SJCRH30 (cell line): ENCODE measurements around the gene PPP1R9B. TPM values are rescaled to one million over a fixed set of nuclear protein-coding genes. Genes with fewer than 3 reads are reported as not detected.
A peak's percentile ranks its signal among the peaks of the same experiment; 100 is the strongest.

ENCODE experiments used
- DNase-seq, 2 experiments: peaks; one replicate each; pipeline ENCODE4 v3.0.0-alpha.2; 2015 to 2020
- H3K27ac ChIP-seq: fragments of 250-450 bp; sonication (Bioruptor Pico); 2 replicates; pipeline ENCODE4 v1.5.1; 2020; ENCODE audit warnings: mild to moderate bottlenecking, moderate library complexity
- H3K27me3 ChIP-seq: fragments of 250-450 bp; sonication (Bioruptor Pico); 2 replicates; pipeline ENCODE4 v1.5.1; 2020; ENCODE audit warnings: mild to moderate bottlenecking, moderate library complexity
- H3K36me3 ChIP-seq: fragments of 250-450 bp; sonication (Bioruptor Pico); 2 replicates; pipeline ENCODE4 v1.5.1; 2020; ENCODE audit warnings: mild to moderate bottlenecking, moderate library complexity
- H3K4me1 ChIP-seq: fragments of 250-450 bp; sonication (Bioruptor Pico); 2 replicates; pipeline ENCODE4 v1.5.1; 2020; ENCODE audit warnings: mild to moderate bottlenecking, moderate library complexity
- H3K4me3 ChIP-seq: fragments of 250-450 bp; sonication (Bioruptor Pico); 2 replicates; pipeline ENCODE4 v1.5.1; 2020; ENCODE audit warnings: mild to moderate bottlenecking, moderate library complexity
- H3K9me3 ChIP-seq: fragments of 250-450 bp; sonication (Bioruptor Pico); replicated peaks from 2 replicates; pipeline ENCODE4 v1.5.1; 2020; ENCODE audit warnings: mild to moderate bottlenecking, moderate library complexity
- total RNA-seq: library from RNA; depleted of rRNA; stranded (reverse); fragments of >200 nt; shearing (Covaris generic); gene quantifications from 2 replicates; pipeline ENCODE4 v1.2.3, GENCODE V29; 2014

Gene PPP1R9B
- total RNA-seq, 1 experiment from 2014 or later: 32.1 TPM

DNA sequence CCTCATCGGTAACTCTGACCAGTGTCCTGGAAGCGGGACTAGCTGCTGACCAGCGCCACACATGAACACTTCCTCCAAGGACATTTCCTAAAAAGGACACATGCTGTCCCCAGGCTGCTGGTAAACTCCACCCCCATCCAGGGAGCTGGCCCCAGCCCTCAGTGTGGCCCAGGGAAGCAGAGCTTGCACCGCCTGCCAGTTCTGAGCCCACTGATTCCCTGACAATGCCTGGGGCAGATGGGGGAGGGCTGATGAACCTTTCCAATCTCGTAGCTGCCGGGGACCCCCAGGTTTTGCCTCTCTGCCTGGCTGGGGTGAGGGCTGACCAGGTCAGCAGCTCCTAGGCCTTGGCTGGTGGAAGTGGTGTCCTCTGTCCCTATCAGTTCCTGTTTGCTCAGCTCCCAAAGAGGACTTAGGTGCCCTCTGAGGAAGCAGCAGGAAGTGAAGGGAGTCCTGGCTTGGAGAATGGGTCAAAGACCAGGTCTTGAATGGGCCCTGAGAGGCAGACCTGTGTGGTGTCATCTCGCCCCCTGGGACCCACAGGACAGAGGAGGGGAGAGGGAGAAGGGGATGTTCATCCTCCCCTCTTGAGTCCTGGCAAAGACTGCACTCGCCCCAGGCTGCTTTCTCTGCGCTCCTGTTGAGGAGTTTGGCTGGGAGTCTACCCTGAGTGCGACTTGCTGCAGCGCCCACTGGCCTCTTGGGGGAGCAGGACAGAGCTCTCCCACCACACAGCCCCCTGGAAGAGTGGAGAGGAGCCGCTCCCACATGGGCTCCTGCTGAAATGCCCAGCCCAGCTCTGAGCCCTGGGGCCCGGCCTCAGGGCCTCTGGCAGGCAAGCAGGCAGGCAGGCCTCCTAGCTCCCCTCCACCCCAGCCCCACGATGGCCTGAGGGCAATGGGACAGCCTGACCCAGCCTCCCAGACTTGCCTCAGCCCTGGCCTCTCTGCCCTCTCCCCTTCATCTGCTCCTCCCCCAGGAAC is 38.5 kb downstream of the PPP1R9B start:
- H3K9me3 ChIP-seq: no peaks in the 10 kb centered on the region
- H3K27me3 ChIP-seq: no peaks in the 10 kb centered on the region
- DNase-seq: no peak
- no peaks in the 10 kb centered on the region for H3K4me1 ChIP-seq
- H3K27ac ChIP-seq: no peak overlapping the region
- no peak overlapping the region for H3K4me3 ChIP-seq
- H3K36me3 ChIP-seq: no peaks in the 10 kb centered on the region

DNA sequence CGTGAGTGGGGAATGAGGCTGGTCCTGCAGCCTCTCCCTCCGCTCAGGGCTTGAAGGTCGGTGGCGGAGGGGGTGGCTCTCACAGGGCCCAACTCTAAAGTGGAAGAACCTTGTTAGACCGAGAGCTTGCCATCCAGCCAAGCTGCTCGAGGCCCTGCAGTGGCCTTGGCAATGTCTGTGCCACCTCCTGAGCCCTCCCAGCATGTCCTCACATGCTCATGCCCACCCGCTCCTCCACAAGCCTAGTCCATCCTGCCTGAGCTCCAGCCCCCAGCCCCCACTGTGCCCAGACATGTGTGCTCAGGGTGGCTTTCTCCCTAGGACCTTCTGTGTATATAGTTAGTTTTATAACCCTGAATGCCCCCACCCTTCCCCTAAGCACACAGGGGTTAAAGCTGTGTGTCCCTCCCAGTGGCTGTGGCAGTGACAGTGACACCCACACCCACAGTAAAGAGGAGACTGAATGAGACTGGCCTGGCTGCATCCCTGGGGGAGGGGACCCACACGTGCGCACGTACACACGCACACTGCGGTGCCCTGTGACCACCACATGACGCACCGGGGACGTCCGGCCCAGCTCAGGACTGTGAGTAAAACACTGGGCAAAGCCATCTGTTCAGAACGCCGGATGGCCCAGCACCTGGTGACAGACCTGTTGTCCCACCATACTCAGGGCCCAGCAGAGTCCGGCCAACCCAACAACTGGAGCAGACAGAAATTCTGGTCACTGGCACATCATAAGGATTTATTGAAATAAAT is 39.7 kb downstream of the PPP1R9B start:
- Histone ChIP-seq H3K36me3 (no peaks in the 10 kb centered on the region), H3K27me3 (no peaks in the 10 kb centered on the region), H3K27ac (no peak overlapping the region), H3K4me3 (no peak overlapping the region), H3K4me1 (no peaks in the 10 kb centered on the region), H3K9me3 (no peaks in the 10 kb centered on the region)
- no peak for DNase-seq

DNA sequence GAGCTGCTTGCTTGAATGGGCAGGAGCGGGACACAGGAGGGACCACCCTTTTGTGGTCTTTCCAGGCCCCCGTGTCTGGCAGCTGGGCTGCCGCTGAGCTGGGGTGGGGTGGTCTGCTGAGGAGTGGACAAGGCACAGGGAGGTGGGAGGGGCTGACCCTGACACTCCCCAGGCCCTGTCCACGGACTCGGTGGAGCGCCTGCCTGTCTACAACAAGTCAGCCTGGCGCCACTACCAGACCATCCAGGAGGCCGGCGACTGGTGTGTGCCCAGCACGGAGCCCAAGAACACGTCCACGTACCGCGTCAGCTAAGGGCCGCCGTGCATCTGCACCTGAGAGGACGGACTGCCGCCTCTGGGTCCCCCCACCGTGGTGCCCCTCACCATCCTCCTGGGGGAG is 40.7 kb downstream of the PPP1R9B start:
- DNase-seq: no peak
- H3K4me3 ChIP-seq: no peak overlapping the region
- no peaks in the 10 kb centered on the region for H3K4me1 ChIP-seq
- H3K27ac ChIP-seq: no peak overlapping the region
- no peaks in the 10 kb centered on the region for H3K9me3 ChIP-seq
- no peaks in the 10 kb centered on the region for H3K27me3 ChIP-seq
- no peaks in the 10 kb centered on the region for H3K36me3 ChIP-seq

DNA sequence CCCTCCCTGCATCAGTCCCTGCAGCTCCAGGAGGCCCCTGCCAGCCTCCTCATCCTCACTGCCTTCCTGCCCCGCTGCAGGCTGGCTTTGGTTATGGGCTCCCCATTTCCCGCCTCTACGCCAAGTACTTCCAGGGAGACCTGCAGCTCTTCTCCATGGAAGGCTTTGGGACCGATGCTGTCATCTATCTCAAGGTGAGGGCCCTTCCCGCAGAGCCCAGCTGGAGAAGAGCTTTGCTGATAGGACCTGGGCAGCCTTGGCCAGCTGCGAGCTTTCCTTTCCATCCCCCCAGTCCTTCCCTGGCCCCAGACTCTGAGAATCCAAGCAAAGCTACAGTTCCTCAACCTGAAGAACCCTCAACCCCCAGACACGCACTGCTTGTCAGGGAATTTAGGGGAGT is 41.3 kb downstream of the PPP1R9B start:
- Histone ChIP-seq H3K27me3 (no peaks in the 10 kb centered on the region), H3K4me3 (no peak overlapping the region), H3K27ac (no peak overlapping the region), H3K4me1 (no peaks in the 10 kb centered on the region), H3K36me3 (no peaks in the 10 kb centered on the region), H3K9me3 (no peaks in the 10 kb centered on the region)
- DNase-seq: no peak

DNA sequence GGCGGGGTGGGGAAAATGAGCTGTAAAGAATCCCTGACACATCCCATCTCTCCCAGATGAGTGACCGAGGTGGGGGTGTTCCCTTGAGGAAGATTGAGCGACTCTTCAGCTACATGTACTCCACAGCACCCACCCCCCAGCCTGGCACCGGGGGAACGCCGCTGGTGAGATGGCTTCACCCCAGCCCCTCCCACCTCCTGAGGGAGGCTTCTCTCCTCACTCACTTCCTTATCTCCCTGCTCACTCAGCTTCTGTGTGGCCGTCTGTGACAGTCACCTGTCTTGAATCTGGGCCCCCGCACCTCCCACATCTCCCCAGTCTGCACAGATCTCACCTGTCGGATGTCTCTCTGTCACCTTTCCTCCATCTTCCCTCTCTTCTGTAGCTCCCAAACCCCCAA is 41.9 kb downstream of the PPP1R9B start:
- Histone ChIP-seq H3K27me3 (no peaks in the 10 kb centered on the region), H3K36me3 (no peaks in the 10 kb centered on the region), H3K4me3 (no peak overlapping the region), H3K27ac (no peak overlapping the region), H3K9me3 (no peaks in the 10 kb centered on the region), H3K4me1 (no peaks in the 10 kb centered on the region)
- no peak for DNase-seq

DNA sequence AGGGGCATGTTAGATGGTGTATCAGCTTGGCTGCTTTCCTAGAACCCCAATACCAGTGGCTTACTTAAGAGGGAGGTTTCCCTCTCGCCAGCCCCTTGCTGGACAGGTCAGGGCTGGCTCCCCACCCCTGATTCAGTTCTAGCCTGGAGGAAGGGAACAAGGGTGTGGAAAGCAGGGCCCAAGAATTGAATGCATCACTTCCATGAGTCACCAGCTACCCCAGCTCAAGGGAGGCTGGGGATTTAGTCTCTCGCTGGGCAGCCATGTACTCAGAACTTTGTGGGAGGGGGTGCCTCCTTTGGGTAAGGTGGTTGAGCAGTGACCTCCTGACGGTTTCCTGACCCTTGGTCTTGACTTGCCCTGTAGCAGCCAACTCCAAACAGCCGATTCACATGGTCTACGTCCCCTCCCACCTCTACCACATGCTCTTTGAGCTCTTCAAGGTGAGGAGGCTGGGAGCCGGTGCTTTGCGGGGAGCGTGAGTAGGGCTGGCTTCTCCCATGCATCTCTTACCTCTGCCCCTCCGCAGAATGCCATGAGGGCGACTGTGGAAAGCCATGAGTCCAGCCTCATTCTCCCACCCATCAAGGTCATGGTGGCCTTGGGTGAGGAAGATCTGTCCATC is 42.6 kb downstream of the PPP1R9B start:
- Histone ChIP-seq H3K9me3 (no peaks in the 10 kb centered on the region), H3K4me1 (no peaks in the 10 kb centered on the region; the same call in 1 of the 2 replicates), H3K27me3 (no peaks in the 10 kb centered on the region), H3K27ac (no peak overlapping the region), H3K4me3 (no peak overlapping the region), H3K36me3 (no peaks in the 10 kb centered on the region)
- no peak for DNase-seq

DNA sequence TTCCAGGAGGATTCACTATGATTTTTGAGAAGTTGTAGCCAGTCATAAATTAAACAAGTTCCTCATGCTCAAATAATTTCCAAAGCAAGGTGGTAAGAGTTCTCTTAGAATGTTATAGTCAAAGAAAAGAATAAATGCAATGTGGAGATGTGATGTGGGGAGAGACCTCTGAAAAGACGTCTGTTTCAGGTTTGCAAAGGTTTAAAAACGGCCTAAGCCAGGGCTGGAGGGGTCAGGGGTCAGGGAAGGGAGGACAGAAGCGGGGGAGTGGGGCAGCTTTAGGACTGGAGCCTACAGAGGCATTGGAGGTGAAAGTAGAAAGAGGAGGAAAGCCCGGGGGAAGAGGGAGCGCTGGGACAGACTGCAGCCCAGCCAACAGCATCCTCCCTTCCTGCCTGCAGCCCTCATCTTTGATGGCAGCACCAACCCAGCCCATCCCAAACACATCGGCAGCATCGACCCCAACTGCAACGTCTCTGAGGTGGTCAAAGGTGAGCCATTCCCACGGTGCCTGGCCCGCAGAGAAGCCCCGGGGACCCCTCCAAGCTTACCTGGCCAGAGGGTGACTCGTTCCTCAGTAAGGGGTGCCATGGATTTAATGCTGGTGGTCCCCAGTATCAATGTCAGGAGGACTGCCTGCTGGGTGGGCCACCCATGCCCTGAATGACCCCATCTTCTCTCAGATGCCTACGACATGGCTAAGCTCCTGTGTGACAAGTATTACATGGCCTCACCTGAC is 43.9 kb downstream of the PPP1R9B start:
- H3K36me3 ChIP-seq: no peaks in the 10 kb centered on the region
- no peaks in the 10 kb centered on the region for H3K27me3 ChIP-seq
- no peaks in the 10 kb centered on the region for H3K9me3 ChIP-seq
- H3K4me3 ChIP-seq: no peak overlapping the region
- no peak overlapping the region for H3K27ac ChIP-seq
- no peak for DNase-seq
- peaks cover 13% of the 10 kb centered on the region for H3K4me1 ChIP-seq

DNA sequence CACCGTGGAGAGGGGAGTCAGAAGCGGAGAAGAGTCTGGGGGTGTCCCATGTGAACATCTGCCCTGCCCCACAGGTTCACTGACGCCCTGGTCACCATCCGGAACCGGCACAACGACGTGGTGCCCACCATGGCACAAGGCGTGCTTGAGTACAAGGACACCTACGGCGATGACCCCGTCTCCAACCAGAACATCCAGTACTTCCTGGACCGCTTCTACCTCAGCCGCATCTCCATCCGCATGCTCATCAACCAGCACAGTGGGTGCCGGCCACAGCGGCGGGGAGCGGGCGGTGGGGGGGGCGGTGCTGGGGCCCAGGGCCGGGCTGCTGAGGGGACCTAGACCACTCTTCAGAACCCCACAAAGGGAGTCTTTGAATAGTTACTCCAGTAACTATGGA is 44.7 kb downstream of the PPP1R9B start:
- Histone ChIP-seq H3K27me3 (no peaks in the 10 kb centered on the region), H3K27ac (no peak overlapping the region), H3K36me3 (no peaks in the 10 kb centered on the region), H3K4me3 (no peak overlapping the region), H3K4me1 (peaks cover 13% of the 10 kb centered on the region), H3K9me3 (no peaks in the 10 kb centered on the region)
- DNase-seq: no peak

DNA sequence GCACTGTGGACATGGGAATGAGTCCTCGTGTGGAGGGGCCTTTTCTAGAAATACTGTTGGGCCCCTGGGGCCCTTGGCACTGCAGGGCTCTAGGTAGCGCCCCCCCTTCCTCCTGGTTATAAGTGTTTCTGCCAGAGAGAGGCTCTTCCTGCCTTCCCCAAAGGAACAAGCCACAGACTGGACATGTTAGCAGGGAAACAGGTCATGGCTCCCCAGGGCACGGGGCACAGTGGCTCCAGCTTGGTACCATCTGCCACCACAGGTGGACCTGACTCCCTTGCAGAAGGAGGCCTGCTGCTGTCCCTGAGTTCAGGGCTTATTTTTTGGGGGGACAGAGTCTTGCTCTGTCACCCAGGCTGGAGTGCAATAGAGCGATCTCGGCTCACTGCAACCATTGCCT is 46.5 kb downstream of the PPP1R9B start:
- Histone ChIP-seq H3K27me3 (no peaks in the 10 kb centered on the region), H3K9me3 (no peaks in the 10 kb centered on the region), H3K36me3 (no peaks in the 10 kb centered on the region), H3K4me1 (peaks cover 13% of the 10 kb centered on the region), H3K4me3 (no peak overlapping the region), H3K27ac (no peak overlapping the region)
- no peak for DNase-seq

DNA sequence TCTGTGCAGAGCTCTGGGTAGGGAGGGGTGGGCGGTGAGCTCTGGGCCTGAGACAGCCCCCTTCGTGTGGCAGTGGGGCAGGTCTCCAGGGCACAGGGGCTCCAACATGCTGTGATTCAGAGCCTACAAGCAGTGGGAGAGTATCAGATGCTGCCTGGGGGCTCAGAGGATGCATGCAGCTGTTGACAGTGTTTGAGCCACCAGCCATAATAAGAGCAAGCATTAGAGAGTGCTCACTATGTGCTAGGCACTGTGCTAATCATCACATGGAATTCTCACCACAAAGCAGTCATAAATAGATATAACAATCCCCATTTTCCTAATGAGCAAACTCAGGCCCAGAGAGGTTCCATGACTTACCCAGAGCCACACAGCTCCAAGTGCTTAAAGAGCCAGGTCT is 47.2 kb downstream of the PPP1R9B start:
- Histone ChIP-seq H3K4me1 (peaks cover 13% of the 10 kb centered on the region), H3K9me3 (no peaks in the 10 kb centered on the region), H3K36me3 (no peaks in the 10 kb centered on the region), H3K27me3 (no peaks in the 10 kb centered on the region), H3K4me3 (no peak overlapping the region), H3K27ac (no peak overlapping the region)
- peak in 1 of 2 experiments; percentile 19 for DNase-seq

DNA sequence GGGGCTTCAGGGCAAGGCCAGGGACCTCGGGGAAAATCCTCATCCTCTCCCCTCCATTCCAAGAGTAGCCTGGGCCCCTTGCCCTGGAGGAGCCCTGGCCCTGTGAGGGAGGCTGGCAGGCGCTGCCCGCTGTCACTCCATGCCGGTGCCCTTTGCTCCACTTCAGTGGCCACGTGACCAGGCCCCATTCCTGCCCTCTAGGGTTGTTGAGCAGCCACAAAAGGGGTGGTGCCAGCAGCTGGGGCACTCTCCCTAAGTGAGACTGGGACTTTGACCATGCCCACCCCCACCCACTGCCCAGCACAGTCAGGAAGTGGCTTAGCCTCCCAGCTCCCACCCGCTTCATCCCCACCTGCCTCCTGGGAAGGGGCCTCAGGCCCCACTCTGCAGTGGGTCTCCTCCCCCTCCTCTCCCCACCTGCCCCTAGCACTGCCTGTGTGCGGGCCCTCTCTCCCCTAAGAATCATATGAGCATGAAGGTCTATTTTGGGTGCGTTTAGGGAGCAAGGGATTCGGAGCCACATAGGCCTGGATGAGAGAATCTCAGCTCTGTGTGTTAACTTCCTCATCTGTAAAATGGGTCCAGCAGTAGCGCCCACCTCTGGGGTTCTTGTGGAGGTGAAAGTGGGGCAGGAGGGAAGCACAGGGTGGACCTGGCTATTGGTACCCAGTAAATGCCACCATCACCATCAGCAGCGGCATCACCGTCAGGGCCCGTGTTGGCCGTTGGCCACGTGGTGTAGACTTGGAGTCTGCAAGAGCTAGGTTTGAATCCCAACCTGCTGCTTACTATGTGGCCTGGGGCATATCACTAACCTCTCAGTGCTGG is 48.1 kb downstream of the PPP1R9B start:
- Histone ChIP-seq H3K27ac (peak overlapping the region; percentile 21; the same call in 1 of the 2 replicates), H3K27me3 (no peaks in the 10 kb centered on the region), H3K4me3 (no peak overlapping the region; the same call in 1 of the 2 replicates), H3K4me1 (peaks cover 13% of the 10 kb centered on the region), H3K36me3 (no peaks in the 10 kb centered on the region), H3K9me3 (no peaks in the 10 kb centered on the region)
- DNase-seq: peak; percentile 44 to 45

DNA sequence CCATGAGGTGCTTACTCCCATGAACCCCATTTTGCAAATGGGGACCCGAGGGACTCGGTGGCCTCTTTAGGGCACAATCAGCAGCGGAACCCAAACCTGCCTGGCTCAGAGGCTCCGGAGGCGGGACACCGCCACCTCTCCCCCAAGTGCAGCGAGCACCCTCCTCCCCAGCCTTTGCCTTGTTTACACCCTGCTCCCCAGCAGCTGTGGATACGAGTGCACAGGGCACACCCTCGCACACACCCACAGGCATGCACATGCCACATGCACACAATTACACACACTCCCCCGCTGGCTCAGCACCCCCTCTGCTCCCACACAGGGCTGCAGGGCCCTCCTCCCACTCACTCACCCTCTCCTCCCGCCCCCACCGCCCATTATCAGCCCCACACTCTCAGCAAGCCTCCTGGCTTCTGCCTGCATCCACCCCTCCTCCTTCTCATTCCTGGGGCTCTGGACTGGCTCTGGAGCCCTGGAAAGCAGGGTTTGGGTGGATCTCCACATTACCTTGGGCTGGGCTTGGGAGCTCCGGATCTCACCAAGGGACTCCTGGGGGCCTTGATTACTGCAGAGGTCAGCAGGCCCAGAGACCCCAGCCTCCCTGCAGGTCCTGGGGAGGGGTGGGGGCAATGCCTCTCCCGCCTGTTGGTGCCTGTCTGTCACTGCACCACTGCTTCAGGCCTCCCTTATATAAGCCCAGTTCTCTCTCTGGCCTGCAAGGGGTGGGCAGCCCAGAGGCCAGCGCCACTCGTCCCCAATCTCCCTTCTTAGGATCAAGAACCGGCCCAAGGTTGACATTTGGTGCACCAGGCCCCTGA is 48.9 kb downstream of the PPP1R9B start:
- H3K27ac ChIP-seq: peak overlapping the region; percentile 21; the same call in 1 of the 2 replicates
- no peaks in the 10 kb centered on the region for H3K27me3 ChIP-seq
- DNase-seq: peak; percentile 34 to 44
- peak overlapping the region; percentile 31 for H3K4me3 ChIP-seq
- no peaks in the 10 kb centered on the region for H3K9me3 ChIP-seq
- H3K4me1 ChIP-seq: peaks cover 13% of the 10 kb centered on the region
- H3K36me3 ChIP-seq: no peaks in the 10 kb centered on the region

DNA sequence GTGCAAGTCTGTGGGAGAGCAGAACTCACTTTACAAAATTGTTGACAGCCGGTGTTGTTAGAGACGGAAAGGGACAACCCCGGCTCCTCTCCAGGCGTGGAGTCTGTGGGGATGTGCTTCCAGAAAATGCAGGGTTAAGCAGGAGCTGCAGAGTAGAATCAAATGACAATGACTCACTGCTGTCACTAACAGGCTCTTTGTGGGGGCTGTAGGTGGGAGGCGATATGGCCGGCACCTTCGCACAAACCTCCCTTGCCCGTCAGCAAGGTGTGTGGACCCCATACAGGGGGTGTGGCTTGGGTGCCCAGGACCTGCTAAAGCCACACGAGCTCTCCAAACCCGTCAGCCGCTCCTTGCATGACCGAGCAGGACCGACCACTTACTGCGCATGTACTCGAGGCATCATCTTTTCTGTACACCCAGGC is 49.5 kb downstream of the PPP1R9B start:
- Histone ChIP-seq H3K4me1 (peaks cover 13% of the 10 kb centered on the region), H3K9me3 (no peaks in the 10 kb centered on the region), H3K36me3 (no peaks in the 10 kb centered on the region), H3K27ac (no peak overlapping the region), H3K4me3 (peak overlapping the region; percentile 31), H3K27me3 (no peaks in the 10 kb centered on the region)
- DNase-seq: peak in 1 of 2 experiments; percentile 31
